ENCODE results near the gene WDR90.

DNA sequence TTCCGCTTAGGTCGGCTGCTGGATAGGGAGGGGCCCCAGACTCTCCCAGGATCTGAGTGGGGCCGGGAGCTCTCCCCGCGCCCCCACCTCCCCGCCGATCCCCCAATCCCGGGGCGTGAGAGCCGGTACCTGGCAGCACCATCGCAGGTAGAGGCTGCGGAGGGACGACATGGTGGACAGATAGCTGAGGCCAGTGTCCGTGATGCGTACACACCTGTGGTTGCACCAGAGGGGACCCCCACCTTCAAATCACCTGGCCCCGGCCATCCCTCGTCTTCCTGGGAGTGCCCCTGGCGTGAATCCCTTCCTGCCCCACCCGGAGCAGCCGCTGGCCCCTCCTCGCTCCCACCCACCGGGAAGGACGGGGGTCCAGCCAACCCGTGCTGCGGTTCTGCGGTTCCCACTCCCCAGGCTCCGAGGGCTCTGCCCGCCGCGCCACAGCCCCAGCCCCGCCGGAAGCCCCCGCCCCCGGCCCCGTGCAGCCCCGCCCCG, 45.7 kb downstream of the WDR90 start:
- TF ChIP-seq, protein P1, sequence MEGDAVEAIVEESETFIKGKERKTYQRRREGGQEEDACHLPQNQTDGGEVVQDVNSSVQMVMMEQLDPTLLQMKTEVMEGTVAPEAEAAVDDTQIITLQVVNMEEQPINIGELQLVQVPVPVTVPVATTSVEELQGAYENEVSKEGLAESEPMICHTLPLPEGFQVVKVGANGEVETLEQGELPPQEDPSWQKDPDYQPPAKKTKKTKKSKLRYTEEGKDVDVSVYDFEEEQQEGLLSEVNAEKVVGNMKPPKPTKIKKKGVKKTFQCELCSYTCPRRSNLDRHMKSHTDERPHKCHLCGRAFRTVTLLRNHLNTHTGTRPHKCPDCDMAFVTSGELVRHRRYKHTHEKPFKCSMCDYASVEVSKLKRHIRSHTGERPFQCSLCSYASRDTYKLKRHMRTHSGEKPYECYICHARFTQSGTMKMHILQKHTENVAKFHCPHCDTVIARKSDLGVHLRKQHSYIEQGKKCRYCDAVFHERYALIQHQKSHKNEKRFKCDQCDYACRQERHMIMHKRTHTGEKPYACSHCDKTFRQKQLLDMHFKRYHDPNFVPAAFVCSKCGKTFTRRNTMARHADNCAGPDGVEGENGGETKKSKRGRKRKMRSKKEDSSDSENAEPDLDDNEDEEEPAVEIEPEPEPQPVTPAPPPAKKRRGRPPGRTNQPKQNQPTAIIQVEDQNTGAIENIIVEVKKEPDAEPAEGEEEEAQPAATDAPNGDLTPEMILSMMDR (IDR thresholded peaks at IDR 0.05; ENCODE audit: insufficient read depth, low read depth, low read length) = no peak
- peak; percentile 6 for TF ChIP-seq EZH2 (IDR thresholded peaks at IDR 0.05; ENCODE audit: insufficient read depth, low read length)
